Measurements from ENCODE around the gene WDR90.

Gene WDR90

DNA sequence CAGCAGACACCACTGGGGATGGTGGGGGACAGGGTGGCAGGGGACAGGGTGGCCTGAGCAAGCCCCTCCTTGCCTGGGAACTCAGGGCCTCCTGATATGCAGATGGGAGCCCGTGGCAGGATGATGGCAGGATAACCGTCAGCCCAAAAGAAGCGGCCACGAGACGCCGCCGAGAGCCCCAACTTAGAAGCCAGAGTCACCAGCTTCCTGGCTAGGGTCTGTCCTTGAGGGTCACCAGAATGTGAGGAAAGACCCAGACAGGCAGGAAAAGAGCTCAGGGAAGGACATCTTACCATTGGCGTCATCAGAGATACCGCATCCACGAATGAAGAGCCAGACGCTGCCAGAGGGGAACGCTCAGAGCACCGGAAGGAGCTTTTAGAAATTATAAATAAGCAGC lies 39.8 kb upstream of the WDR90 start:
- TF ChIP-seq CTCF (IDR thresholded peaks at IDR 0.05; ENCODE audit: insufficient read depth, low read length, poor library complexity, severe bottlenecking) = no peak
- Histone ChIP-seq H3K27me3 (replicated peaks; ENCODE audit: control insufficient read depth, insufficient read depth, low read length) (no peaks in the 10 kb centered on the region), H3K36me3 (ENCODE audit: control insufficient read depth, insufficient read depth, low read length) (no peaks in the 10 kb centered on the region; the same call in 1 of the 2 replicates), H3K4me3 (replicated peaks; ENCODE audit: low read depth, low read length) (no peak overlapping the region)
- DNase-seq (ENCODE audit: extremely low read depth, insufficient read length) = no peak

- Histone ChIP-seq H3K4me3 (replicated peaks; ENCODE audit: low read depth, low read length) (no peak overlapping the region), H3K36me3 (ENCODE audit: control insufficient read depth, insufficient read depth, low read length) (no peaks in the 10 kb centered on the region; the same call in 1 of the 2 replicates), H3K27me3 (replicated peaks; ENCODE audit: control insufficient read depth, insufficient read depth, low read length) (no peaks in the 10 kb centered on the region)
- TF ChIP-seq CTCF (IDR thresholded peaks at IDR 0.05; ENCODE audit: insufficient read depth, low read length, poor library complexity, severe bottlenecking) = no peak
- no peak for DNase-seq (ENCODE audit: extremely low read depth, insufficient read length)
Observed at GRCh38 chr16:609984-610383, 39.2 kb upstream of the WDR90 start.

DNA sequence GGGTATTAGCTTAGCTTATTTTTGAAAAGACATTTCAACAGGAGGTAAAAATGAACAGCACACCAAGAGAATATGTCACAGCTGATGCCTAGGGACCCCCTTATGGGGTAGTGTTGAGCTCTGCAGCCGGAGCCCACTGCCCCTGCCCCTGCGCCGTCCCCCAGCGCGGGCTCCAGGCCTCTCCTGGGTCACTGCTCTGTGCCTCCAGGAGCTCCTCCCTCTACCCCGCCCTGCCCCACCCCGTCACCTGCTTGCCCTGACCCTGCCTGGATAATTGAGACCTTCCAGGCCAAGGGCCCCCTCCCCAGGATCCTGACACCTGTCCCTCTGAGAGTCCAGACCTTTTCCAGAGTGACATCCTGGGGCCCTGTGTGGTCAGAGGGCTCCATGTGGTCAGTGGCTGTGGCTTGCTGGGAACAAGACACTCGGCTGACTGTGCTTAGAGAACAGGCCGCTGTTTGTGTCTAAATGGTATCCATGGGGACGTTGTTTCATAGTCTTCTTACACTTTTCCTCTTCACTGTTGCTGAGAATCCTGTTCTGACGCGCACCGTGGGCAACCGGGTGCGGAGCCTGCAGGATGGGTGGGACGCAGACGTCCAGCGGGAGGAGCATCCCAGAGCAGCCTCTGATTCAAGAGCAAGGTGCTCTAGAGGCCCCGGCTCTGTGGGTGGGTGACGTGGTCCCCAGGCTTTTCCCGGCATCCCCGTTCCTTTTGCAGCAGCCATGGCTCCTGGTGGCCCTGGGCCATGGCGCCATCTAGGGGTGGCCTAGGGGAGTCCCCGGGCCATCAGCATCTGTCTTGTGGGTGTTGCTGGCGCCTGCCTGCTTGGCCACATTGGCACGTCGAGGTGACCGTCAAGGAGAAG lies 38.4 kb upstream of the WDR90 start:
- DNase-seq (ENCODE audit: extremely low read depth, insufficient read length) = no peak
- peak; percentile 47 for TF ChIP-seq CTCF (IDR thresholded peaks at IDR 0.05; ENCODE audit: insufficient read depth, low read length, poor library complexity, severe bottlenecking)
- H3K4me3 ChIP-seq (replicated peaks; ENCODE audit: low read depth, low read length) = no peak overlapping the region
- H3K27me3 ChIP-seq (replicated peaks; ENCODE audit: control insufficient read depth, insufficient read depth, low read length) = no peaks in the 10 kb centered on the region
- no peaks in the 10 kb centered on the region; the same call in 1 of the 2 replicates for H3K36me3 ChIP-seq (ENCODE audit: control insufficient read depth, insufficient read depth, low read length)

GRCh38 chr16:615122-615521 lies 34.0 kb upstream of the WDR90 start:
- TF ChIP-seq CTCF (IDR thresholded peaks at IDR 0.05; ENCODE audit: insufficient read depth, low read length, poor library complexity, severe bottlenecking) = no peak
- H3K4me3 ChIP-seq (replicated peaks; ENCODE audit: low read depth, low read length) = no peak overlapping the region
- no peak for DNase-seq (ENCODE audit: extremely low read depth, insufficient read length)
- no peaks in the 10 kb centered on the region for H3K36me3 ChIP-seq (ENCODE audit: control insufficient read depth, insufficient read depth, low read length)
- no peaks in the 10 kb centered on the region for H3K27me3 ChIP-seq (replicated peaks; ENCODE audit: control insufficient read depth, insufficient read depth, low read length)

- Histone ChIP-seq H3K4me3 (replicated peaks; ENCODE audit: low read depth, low read length) (no peak overlapping the region), H3K36me3 (ENCODE audit: control insufficient read depth, insufficient read depth, low read length) (no peaks in the 10 kb centered on the region), H3K27me3 (replicated peaks; ENCODE audit: control insufficient read depth, insufficient read depth, low read length) (no peaks in the 10 kb centered on the region)
- DNase-seq (ENCODE audit: extremely low read depth, insufficient read length) = no peak
- TF ChIP-seq CTCF (IDR thresholded peaks at IDR 0.05; ENCODE audit: insufficient read depth, low read length, poor library complexity, severe bottlenecking) = no peak
Observed at GRCh38 chr16:616733-617586, 32.2 kb upstream of the WDR90 start.
